ENCODE measurements around the gene CAB39L. TPM values are rescaled to one million over a fixed set of nuclear protein-coding genes. Genes with fewer than 3 reads are reported as not detected.

CAB39L gene
- 3.4 and 8.5 TPM in 2 replicates for total RNA-seq

DNA sequence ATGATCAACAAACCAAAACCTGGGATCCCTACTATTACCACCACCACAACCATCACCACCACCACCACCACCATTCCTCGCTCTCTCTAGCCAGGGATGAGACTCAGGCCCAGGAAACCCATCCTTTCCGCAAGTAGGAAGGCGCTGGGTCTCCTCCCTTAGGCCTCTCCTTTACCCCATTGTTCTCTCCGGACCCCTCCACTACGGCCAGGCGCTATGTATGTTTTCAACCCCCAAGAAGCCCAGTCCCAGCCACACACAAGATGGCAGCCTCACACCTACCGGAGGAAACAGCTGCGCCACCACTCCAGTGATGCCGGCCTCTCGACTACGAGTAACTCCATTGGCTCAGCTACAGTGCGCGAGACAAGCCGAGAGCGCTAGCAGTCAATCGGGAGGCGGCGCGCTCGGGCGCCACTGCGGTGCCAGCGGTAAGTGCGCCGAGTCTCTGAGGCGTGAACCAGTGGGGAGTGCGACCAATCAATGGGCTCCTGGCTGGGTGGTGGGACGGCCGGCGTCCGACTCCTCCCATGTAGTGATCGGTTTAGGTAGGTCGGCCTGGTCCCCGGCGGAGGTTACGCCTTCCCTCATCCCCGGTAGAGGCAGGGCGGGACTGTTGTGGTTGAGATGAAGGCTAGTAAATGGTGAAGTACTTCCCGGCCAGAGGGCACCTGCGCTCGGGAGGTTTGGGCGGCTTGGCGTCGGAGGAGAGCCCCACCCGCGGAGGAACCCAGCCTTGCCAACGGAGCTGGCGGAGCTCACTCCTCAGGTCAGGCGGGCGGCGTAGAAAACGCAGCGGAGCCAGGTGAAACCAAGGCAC is at the start of gene CAB39L, which contains the start of gene SETDB2:
TSS of gene CAB39L (minus strand) at position 361 of the 820 bp plus-strand sequence. CDS start 61,154 bp downstream, outside the sequence.
TSS of gene SETDB2 (plus strand) at position 571 of the 820 bp plus-strand sequence. CDS start 7,620 bp downstream, outside the sequence.

Other genes starting within 250 kb of the CAB39L start
- not detected in 2 replicates for gene MLNR, start 223.7 kb downstream of the CAB39L start, total RNA-seq
- gene CDADC1, start 196.1 kb downstream of the CAB39L start, total RNA-seq: 1.0 and 2.4 TPM in 2 replicates
- gene SETDB2, start 210 bp upstream of the CAB39L start, total RNA-seq: 1.6 and 2.3 TPM in 2 replicates
- gene PHF11, start 51.9 kb upstream of the CAB39L start, total RNA-seq: 11.0 and 12.2 TPM in 2 replicates
- gene RCBTB1, start 141.5 kb upstream of the CAB39L start, total RNA-seq: 11.2 and 11.4 TPM in 2 replicates
- not detected in 2 replicates for gene ARL11, start 184.4 kb upstream of the CAB39L start, total RNA-seq
- gene EBPL, start 247.4 kb upstream of the CAB39L start, total RNA-seq: 60.0 and 72.5 TPM in 2 replicates

All from mesangial cell (primary cell).